ENCODE data around the gene FAM171A1.

DNA sequence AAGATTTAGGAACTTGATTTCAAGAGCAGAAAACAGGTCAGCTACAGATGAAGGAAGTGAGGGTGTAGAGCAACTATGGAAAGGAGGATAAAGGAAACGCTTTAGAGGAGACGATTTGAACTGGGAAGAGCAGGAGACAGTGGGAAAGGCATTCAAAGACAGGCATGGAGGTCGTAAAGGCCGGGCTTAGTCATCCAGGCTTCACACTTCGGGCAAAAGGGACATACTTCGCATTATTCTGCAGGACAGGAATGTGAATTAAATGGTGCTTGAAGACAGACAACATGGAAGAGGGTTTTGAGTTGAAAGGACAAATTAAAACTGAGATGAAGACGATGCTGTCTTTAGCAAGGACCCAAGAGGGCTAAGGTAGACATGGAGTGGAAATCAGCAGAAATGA lies 8.1 kb downstream of the FAM171A1 start:
- TF ChIP-seq, protein P1, sequence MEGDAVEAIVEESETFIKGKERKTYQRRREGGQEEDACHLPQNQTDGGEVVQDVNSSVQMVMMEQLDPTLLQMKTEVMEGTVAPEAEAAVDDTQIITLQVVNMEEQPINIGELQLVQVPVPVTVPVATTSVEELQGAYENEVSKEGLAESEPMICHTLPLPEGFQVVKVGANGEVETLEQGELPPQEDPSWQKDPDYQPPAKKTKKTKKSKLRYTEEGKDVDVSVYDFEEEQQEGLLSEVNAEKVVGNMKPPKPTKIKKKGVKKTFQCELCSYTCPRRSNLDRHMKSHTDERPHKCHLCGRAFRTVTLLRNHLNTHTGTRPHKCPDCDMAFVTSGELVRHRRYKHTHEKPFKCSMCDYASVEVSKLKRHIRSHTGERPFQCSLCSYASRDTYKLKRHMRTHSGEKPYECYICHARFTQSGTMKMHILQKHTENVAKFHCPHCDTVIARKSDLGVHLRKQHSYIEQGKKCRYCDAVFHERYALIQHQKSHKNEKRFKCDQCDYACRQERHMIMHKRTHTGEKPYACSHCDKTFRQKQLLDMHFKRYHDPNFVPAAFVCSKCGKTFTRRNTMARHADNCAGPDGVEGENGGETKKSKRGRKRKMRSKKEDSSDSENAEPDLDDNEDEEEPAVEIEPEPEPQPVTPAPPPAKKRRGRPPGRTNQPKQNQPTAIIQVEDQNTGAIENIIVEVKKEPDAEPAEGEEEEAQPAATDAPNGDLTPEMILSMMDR (conservative IDR thresholded peaks at IDR 0.05; ENCODE audit: low read depth, low read length), result no peak
- no peak for TF ChIP-seq EZH2 (IDR thresholded peaks at IDR 0.05; ENCODE audit: borderline replicate concordance, low read depth, low read length, poor library complexity, severe bottlenecking)
